ENCODE measurements around the gene GOLM1.

- TF ChIP-seq EZH2 (conservative IDR thresholded peaks at IDR 0.05; ENCODE audit: low read depth, low read length) (no peak), ZNF737 (CRISPR knock-in tag; IDR thresholded peaks at IDR 0.05; ENCODE audit: borderline replicate concordance) (no peak)
These were observed 7.9 kb downstream of the GOLM1 start for GRCh38 chr9:86091477-86091876.
